ACC112 (cell line): ENCODE data around the gene IQSEC1.
A peak's percentile ranks its signal among the peaks of the same experiment; 100 is the strongest.
"Not testable (repeated sequence)": the region's sequence is repeated elsewhere in the genome, so short reads cannot be mapped to it uniquely, and the experiment has no call there.

Experiments used
- H2AFZ ChIP-seq: fragments of 200-600 bp; sonication (generic); one replicate; pipeline ENCODE4 v1.6.0; 2017; ENCODE audit warnings: antibody characterized with exemption, low read length; ENCODE audit not compliant: unreplicated experiment
- H3K27ac ChIP-seq: fragments of 200-600 bp; sonication (generic); 2 replicates; pipeline ENCODE4 v1.5.1; 2014; ENCODE audit warnings: low read depth, mild to moderate bottlenecking, antibody characterized with exemption, low read length, moderate library complexity
- H3K27me3 ChIP-seq: fragments of 200-600 bp; sonication (generic); 2 replicates; pipeline ENCODE4 v1.6.1; 2014; ENCODE audit warnings: mild to moderate bottlenecking, antibody characterized with exemption, low read length, moderate library complexity, mixed read lengths; ENCODE audit not compliant: insufficient read depth
- H3K36me3 ChIP-seq: fragments of 200-600 bp; sonication (generic); 2 replicates; pipeline ENCODE4 v1.6.1; 2016; ENCODE audit warnings: mild to moderate bottlenecking, antibody characterized with exemption, low read length, moderate library complexity, mixed read lengths; ENCODE audit not compliant: insufficient read depth
- H3K4me1 ChIP-seq: fragments of 200-600 bp; sonication (generic); one replicate; pipeline ENCODE4 v1.6.1; 2016; ENCODE audit warnings: low read length, mixed read lengths; ENCODE audit not compliant: insufficient read depth, unreplicated experiment, control insufficient read depth
- H3K4me3 ChIP-seq: fragments of 200-600 bp; sonication (generic); 2 replicates; pipeline ENCODE4 v1.5.1; 2014; ENCODE audit warnings: mild to moderate bottlenecking, low read depth, low read length
- H3K79me2 ChIP-seq: fragments of 200-600 bp; sonication (generic); one replicate; pipeline ENCODE4 v1.6.0; 2016; ENCODE audit warnings: low read length; ENCODE audit not compliant: control insufficient read depth, unreplicated experiment, insufficient read depth

The IQSEC1 gene

DNA sequence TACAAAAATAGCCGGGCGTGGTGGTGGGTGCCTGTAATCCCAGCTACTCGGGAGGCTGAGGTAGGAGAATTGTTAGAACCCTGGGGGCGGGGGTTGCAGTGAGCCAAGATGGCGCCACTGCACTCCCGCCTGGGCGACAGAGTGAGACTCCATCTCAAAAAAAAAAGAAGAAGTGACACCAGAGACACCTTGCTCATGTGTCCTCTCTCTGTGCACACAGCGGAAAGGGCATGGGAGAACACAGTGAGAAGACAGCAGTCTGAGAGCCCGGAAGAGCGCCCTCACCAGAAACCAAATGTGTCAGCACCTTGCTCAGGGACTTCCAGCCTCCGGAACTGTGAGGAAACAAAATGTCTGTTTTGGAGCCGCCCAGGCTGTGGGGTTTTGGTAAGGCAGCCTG, 191.4 kb downstream of the IQSEC1 start:
- not testable (repeated sequence) for H2AFZ ChIP-seq, H3K79me2 ChIP-seq, H3K27ac ChIP-seq, H3K4me3 ChIP-seq, H3K4me1 ChIP-seq, H3K36me3 ChIP-seq
- peaks cover 15% of the 10 kb centered on the region; the same call in 1 of the 2 replicates for H3K27me3 ChIP-seq

DNA sequence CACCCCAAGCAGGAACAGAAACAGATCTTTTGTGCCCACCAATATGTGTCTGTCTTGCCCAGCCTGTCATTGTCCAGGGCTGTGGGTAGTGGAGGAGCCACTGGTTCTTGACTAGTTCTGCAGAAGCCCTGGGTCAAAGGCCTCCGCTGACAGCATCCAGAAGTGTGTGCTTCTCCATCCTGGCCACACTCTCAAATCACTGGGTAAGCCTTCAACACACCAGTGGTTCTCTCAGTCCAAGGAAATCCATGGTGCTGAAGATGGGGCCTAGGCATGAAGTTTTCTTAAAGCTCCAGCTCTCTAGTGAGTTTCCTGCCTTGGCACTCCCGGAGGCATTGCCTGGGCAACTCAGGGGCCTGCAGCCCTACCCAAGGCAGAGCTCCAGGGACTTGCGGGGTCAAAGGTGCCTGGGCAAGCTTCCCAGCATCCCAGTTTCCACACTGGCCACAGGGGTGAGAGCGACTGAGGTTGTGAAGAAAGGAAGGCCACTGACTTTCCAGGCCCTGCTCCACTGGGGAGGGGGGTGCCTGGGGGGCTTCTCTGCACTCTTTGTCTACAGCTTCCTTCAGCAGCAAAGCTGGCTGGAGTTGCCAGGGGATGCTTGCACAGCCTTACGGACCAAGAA, 193.9 kb downstream of the IQSEC1 start:
- Histone ChIP-seq H3K79me2 (no peaks in the 10 kb centered on the region), H3K27ac (no peak overlapping the region)

DNA sequence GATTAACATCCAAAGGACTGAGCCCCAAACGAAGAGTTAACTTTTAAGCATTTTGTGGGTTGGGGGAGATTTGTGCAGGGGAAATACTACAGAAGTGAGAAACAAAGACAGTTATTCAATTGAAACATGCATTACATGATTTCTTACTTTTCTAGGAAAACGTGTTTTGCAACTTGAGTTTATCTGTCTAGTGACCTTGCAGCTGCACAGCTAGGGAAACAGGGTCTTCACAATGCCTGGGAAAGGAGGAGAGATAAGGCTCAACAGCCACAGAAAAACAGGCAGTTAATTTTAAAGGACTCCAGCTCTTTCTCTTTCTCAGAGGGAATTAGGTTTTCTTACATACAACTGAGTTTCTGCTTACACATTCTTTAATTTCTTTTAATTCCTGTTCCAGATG, 194.5 kb downstream of the IQSEC1 start:
- peaks cover 12% of the 10 kb centered on the region; the same call in 1 of the 2 replicates for H3K27me3 ChIP-seq
- not testable (repeated sequence) for H3K27ac ChIP-seq, H3K4me3 ChIP-seq, H2AFZ ChIP-seq, H3K36me3 ChIP-seq, H3K79me2 ChIP-seq, H3K4me1 ChIP-seq

More for the DNA sequence above, 193.9 kb downstream of the IQSEC1 start:
- Histone ChIP-seq H3K36me3 (no peaks in the 10 kb centered on the region), H3K27me3 (peaks cover 16% of the 10 kb centered on the region; the same call in 1 of the 2 replicates), H3K4me3 (no peak overlapping the region), H3K4me1 (no peaks in the 10 kb centered on the region), H2AFZ (no peak overlapping the region)

DNA sequence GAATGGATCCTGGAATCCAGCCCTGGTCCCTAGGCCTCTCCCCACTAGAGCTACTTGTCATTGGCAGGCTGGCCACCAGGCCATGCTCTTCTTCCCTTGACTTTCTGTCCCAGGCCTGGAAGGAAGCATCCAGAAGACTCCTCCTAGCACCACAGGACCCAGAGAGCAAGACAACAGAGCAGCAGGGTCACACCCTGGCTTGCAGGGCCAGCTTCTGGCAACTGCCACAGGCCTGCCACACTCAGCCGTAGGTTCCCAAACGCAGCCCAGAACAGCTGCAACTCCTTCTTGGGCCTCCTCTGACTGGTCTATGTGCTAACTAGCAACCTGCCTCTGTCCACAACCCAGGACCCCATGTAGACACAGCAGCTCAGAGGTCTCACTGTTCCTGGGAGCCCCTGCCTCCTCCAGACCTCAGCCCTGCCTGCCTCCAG, 195.1 kb downstream of the IQSEC1 start:
- H3K36me3 ChIP-seq = no peaks in the 10 kb centered on the region
- no peaks in the 10 kb centered on the region for H3K4me1 ChIP-seq
- no peak overlapping the region for H3K27ac ChIP-seq
- H2AFZ ChIP-seq = no peak overlapping the region
- no peak overlapping the region for H3K4me3 ChIP-seq
- peaks cover 9% of the 10 kb centered on the region; the same call in 1 of the 2 replicates for H3K27me3 ChIP-seq
- no peaks in the 10 kb centered on the region for H3K79me2 ChIP-seq

DNA sequence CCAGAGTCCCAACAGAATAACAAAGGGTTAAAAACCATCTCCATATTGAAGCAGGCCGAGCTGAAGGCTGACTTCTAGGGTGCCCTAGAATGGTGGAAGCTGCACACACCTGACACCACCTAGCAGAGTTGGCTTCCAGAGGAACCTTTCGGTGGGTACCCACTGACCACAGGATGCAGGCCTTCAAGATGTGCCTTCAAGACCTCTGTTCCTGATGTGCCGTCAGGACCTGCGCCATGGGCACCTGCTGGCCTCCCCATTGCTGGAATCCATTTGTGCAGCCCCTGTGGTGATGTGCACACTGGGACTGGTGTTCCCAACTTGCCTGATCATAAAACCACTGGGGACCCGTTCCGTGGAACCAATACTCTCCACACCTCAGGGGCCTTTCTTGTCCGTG, 196.2 kb downstream of the IQSEC1 start:
- H2AFZ ChIP-seq = no peak overlapping the region
- H3K36me3 ChIP-seq = no peaks in the 10 kb centered on the region
- peaks cover 8% of the 10 kb centered on the region; the same call in 1 of the 2 replicates for H3K27me3 ChIP-seq
- no peaks in the 10 kb centered on the region for H3K79me2 ChIP-seq
- H3K4me3 ChIP-seq = no peak overlapping the region
- no peak overlapping the region for H3K27ac ChIP-seq
- no peaks in the 10 kb centered on the region for H3K4me1 ChIP-seq

DNA sequence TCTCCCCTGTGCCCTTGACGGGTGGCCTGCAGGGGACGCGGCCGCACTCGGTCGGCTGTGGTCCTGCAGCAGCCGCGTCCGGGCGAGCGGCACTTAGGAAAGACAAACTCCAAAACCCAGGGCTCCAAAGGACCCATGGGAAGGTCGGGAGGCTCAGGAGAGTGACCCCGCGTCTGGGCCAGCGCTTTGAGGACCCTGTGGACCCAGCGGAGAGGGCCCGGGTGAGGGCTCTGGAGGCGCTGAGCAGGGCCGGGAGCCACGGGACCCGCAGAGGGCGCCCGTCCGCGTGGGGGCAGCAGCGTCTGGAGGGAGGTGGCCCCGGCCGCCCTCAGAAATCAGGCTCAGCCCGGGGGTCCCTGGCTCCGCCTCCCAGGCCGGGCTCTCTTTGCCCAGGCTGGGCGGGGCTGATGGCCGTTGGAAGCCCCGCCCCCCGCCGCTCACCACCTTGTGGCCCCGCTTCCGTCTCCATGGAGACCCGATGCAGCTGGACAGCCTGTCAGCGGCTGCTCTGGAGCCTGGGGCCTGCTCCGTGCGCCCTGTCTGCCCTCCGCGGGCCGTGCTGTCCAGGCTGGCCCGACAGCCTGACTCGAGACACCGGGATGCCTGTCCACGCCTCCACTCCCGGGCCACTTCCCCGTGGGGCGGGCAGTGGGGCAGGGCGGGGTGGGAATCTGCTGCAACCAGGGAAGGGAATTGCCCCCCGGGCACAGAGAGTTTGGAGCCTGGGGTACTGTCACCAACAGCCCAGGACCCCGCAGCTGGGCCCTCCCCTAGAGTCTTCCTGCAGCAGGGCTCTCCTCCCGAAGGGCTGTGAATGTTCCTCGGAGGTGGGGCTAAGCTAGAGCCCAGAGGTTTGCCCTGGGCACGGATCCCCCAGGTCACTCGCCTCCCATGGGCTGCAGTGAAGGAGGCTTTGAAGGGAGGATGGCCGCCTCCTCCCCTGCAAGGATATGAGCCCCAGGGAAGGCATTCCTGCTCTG, 197.1 kb downstream of the IQSEC1 start:
- Histone ChIP-seq H3K4me1 (no peaks in the 10 kb centered on the region), H3K36me3 (no peaks in the 10 kb centered on the region), H3K27ac (no peak overlapping the region), H2AFZ (no peak overlapping the region), H3K27me3 (peaks cover 6% of the 10 kb centered on the region; the same call in 1 of the 2 replicates), H3K4me3 (no peak overlapping the region), H3K79me2 (no peaks in the 10 kb centered on the region)

DNA sequence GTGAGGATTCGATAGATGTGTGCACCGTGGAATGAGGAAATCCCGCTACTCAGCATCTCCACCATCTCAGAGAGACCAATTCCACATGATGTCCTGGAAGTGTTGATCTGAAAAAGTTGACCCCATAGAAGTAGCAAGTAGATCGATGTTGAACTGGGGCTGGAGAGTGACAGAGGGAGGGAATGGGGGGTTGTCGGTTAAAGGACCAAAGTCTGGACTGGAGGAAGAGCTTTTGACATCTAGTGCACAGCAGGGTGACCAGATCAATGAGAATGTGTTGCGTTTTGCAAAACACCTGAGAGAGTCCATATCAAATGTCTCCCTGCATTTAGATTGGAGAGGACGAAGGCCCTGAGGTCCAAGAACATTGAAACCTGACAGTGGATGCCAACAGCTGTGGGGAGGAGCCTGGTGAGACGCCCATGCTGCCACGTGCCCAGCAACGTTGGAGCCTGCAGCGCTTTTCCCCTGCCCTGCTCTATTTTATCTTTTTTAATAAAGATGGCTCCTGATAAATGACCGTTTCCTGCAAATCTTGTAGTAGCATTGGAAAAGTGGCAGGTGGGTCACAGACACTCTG, 201.7 kb downstream of the IQSEC1 start:
- Histone ChIP-seq H3K79me2 (no peaks in the 10 kb centered on the region), H2AFZ (no peak overlapping the region), H3K27me3 (peaks cover 6% of the 10 kb centered on the region; the same call in 1 of the 2 replicates), H3K4me3 (no peak overlapping the region), H3K4me1 (no peaks in the 10 kb centered on the region), H3K27ac (no peak overlapping the region), H3K36me3 (no peaks in the 10 kb centered on the region)

DNA sequence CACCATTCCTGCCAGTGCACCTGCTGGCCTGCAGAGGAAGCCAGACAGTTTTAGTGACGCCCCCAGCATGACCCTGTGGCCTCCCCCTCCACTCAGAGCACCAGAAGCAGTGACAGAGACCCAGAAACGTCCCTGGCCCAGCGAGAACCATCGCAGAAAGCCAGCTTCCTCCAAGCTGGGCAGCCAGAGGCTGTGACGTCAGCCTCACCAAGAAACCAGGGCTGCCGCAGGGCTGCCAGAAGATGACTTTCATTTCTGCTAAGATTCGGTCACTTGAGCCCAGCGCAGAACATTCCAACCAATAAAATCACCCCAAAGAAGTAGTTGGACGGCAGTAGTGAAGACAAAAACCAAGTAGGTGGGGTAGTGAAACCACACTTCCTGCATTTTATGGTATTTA, 202.3 kb downstream of the IQSEC1 start:
- Histone ChIP-seq H3K4me3 (no peak overlapping the region), H3K36me3 (no peaks in the 10 kb centered on the region), H3K79me2 (no peaks in the 10 kb centered on the region), H2AFZ (peak overlapping the region; percentile 26), H3K27me3 (peaks cover 6% of the 10 kb centered on the region; the same call in 1 of the 2 replicates), H3K4me1 (no peaks in the 10 kb centered on the region), H3K27ac (no peak overlapping the region)

DNA sequence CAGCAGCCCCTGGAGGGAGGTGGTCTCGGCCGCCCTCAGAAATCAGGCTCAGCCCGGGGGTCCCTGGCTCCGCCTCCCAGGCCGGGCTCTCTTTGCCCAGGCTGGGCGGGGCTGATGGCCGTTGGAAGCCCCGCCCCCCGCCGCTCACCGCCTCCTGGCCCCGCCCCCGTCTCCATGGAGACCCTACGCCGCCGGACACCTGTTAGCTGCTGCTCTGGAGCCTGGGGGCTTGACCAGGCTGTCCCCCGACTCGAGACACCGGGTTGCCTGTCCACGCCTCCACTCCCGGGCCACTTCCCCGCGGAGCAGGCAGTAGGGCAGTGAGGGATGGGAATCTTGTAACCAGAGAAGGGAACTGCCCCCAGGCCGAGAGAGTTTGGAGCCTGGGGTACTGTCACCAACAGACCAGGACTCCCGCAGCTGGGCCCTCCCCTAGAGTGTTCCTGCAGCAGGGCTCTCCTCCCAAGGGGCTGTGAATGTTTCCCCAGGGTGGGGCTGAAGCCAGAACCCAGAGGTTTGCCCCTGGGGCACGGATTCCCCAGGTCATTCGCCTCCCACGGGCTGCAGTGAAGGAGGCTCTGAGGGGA, 204.1 kb downstream of the IQSEC1 start:
- Histone ChIP-seq H3K4me3 (no peak overlapping the region), H3K4me1 (no peaks in the 10 kb centered on the region), H3K27ac (no peak overlapping the region), H3K36me3 (no peaks in the 10 kb centered on the region), H3K27me3 (peaks cover 1% of the 10 kb centered on the region; the same call in 1 of the 2 replicates), H3K79me2 (no peaks in the 10 kb centered on the region), H2AFZ (no peak overlapping the region)
